BJ (cell line): ENCODE data around the gene EPHA1. TPM values are rescaled to one million over a fixed set of nuclear protein-coding genes. Genes with fewer than 3 reads are reported as not detected.

Source experiments
- CTCF ChIA-PET: fragments of 350-600 bp; formaldehyde crosslinking; extraction: SDS; loops from one replicate; lab custom pipeline; 2021; ENCODE audit warnings: antibody characterized with exemption, inconsistent platforms; lab: Yijun Ruan, JAX
- POLR2A ChIA-PET: fragments of 300-600 bp; sonication (Branson Sonifier 250); formaldehyde crosslinking; extraction: SDS; loops from one replicate; lab custom pipeline; 2021; ENCODE audit warnings: antibody characterized with exemption; lab: Charles Lee
- DNase-seq: peaks from one replicate; pipeline ENCODE4 v3.0.0-alpha.2; 2011; ENCODE audit warnings: low read depth
- H3K27me3 ChIP-seq: 2 replicates; pipeline ENCODE4 v1.6.0; 2011; ENCODE audit warnings: low read length; ENCODE audit not compliant: control insufficient read depth, insufficient read depth
- H3K36me3 ChIP-seq: 2 replicates; pipeline ENCODE4 v1.5.1; 2011; ENCODE audit warnings: low read length; ENCODE audit not compliant: control insufficient read depth, insufficient read depth
- H3K4me3 ChIP-seq: 2 replicates; pipeline ENCODE4 v1.5.1; 2011; ENCODE audit warnings: low read depth, mild to moderate bottlenecking, control low read depth, low read length
- CTCF ChIP-seq: IDR thresholded peaks from 2 replicates; pipeline ENCODE4 v1.5.1; 2011; ENCODE audit warnings: low read depth, mild to moderate bottlenecking, control low read depth, inconsistent platforms, low read length, moderate library complexity; ENCODE audit not compliant: insufficient read depth
- polyA minus RNA-seq: library from RNA; depleted of rRNA, polyadenylated mRNA; stranded (reverse); fragments of >200 nt; gene quantifications from 2 replicates; pipeline ENCODE4 v1.2.3, GENCODE V29; 2011; rRNA and poly(A)+ RNA removed
- polyA plus RNA-seq: library from polyadenylated mRNA; depleted of rRNA; stranded (reverse); fragments of >200 nt; gene quantifications from 2 replicates; pipeline ENCODE4 v1.2.3, GENCODE V29; 2011; rRNA removed

EPHA1 gene
- polyA plus RNA-seq (0.05 TPM in 1 of 2 replicates, not detected in the other), polyA minus RNA-seq (not detected in 2 replicates)

- no peak for DNase-seq
- POLR2A ChIA-PET = no interaction called here
Observed at GRCh38 chr7:143408686-143409561, at the start of gene EPHA1. TSS of gene EPHA1 (minus strand) at chr7:143408856. CDS start at chr7:143408805, 51 bp downstream.

GRCh38 chr7:143458263-143458662 is 49.6 kb upstream of the EPHA1 start:
- TF ChIP-seq CTCF = no peak
- DNase-seq = peak; percentile 77
- ChIA-PET CTCF (interaction anchor here (0.7 to 2.5 kb wide), 2 partner anchors 32 to 218 kb away, joined by 3 to 7 read pairs; no protein-coding TSS in a partner anchor), POLR2A (interaction anchor here (0.6 kb wide), 1 partner anchor 26 kb away, joined by 4 read pairs; no protein-coding TSS in a partner anchor)
- no peak overlapping the region for H3K4me3 ChIP-seq
- H3K27me3 ChIP-seq = no peaks in the 10 kb centered on the region
- no peaks in the 10 kb centered on the region for H3K36me3 ChIP-seq

More at GRCh38 chr7:143408686-143409561, at the start of gene EPHA1:
- Histone ChIP-seq H3K27me3 (no peaks in the 10 kb centered on the region; the same call in 1 of the 2 replicates), H3K4me3 (no peak within 1 kb of the TSS), H3K36me3 (no peaks in the 10 kb centered on the region)
- peak; percentile 30; the same call in 1 of the 2 replicates for TF ChIP-seq CTCF
- CTCF ChIA-PET = interaction anchor here (0.9 to 2.9 kb wide), 5 partner anchors 16 to 31 kb away, joined by 3 to 12 read pairs (median 3); no protein-coding TSS in a partner anchor

GRCh38 chr7:143456992-143457793 is 48.5 kb upstream of the EPHA1 start:
- H3K36me3 ChIP-seq = no peaks in the 10 kb centered on the region
- POLR2A ChIA-PET = no interaction called here
- no peak for TF ChIP-seq CTCF
- no peaks in the 10 kb centered on the region for H3K27me3 ChIP-seq
- peak; percentile 26 for DNase-seq
- H3K4me3 ChIP-seq = no peak overlapping the region
- CTCF ChIA-PET = interaction anchor here (1.0 to 2.5 kb wide), 2 partner anchors 11 to 33 kb away, joined by 4 to 7 read pairs; no protein-coding TSS in a partner anchor

- H3K4me3 ChIP-seq = no peak overlapping the region
- ChIA-PET POLR2A (no interaction called here), CTCF (interaction anchor here (1.0 to 2.0 kb wide), 3 partner anchors 16 to 241 kb away, joined by 3 to 9 read pairs (median 3); no protein-coding TSS in a partner anchor)
- no peaks in the 10 kb centered on the region for H3K36me3 ChIP-seq
- H3K27me3 ChIP-seq = no peaks in the 10 kb centered on the region
- DNase-seq = no peak
- TF ChIP-seq CTCF = no peak
Observed at GRCh38 chr7:143455942-143456341, 47.3 kb upstream of the EPHA1 start.
